GM18858 (cell line): ENCODE data around the gene CRTAP.
A peak's percentile ranks its signal among the peaks of the same experiment; 100 is the strongest.
"Not testable (repeated sequence)": the region's sequence is repeated elsewhere in the genome, so short reads cannot be mapped to it uniquely, and the experiment has no call there.

Source experiments
- ATAC-seq: cut with Tn5 transposase; IDR thresholded peaks from one replicate; pipeline ENCODE4 v1.9.1; 2021; ENCODE audit not compliant: unreplicated experiment

CRTAP gene

GRCh38 chr3:33099109-33099645 is 14.6 kb upstream of the CRTAP start:
- no peak for ATAC-seq

DNA sequence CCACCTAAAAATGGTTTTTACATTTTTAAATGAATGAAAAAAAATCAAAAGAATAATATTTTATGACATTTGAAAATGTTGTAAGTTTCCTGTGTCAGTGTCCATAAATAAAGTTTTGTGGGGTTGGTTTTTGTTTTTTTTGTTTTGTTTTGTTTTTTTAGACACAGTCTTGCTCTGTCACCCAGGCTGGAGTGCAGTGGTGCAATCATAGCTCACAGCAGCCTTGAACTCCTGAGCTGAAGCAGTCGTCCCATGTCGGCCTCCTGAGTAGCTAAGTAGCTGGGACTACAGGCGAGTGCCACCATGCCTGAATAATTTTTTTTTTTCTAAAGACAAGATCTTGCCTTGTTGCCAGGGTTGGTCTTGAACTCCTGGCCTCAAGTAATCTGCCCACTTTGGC is 14.1 kb upstream of the CRTAP start:
- ATAC-seq = no peak

- no peak for ATAC-seq
Measured at GRCh38 chr3:33100229-33100628, 13.6 kb upstream of the CRTAP start.

DNA sequence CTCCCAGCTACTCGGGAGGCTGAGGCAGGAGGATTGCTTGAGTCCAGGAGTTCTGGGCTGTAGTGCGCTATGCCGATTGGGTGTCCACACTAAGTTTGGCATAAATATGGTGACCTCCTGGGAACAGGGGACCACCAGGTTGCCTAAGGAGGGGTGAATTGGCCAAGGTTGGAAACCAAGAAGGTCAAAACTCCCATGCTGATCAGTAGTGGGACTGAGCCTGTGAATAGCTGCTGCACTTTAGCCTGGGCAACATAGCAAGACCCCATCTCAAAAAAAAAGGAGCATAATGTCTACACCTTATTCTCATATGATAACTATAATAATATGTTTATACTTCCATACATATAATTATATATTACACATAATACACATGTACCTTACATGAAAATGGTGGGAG is 10.8 kb upstream of the CRTAP start:
- ATAC-seq = no peak

DNA sequence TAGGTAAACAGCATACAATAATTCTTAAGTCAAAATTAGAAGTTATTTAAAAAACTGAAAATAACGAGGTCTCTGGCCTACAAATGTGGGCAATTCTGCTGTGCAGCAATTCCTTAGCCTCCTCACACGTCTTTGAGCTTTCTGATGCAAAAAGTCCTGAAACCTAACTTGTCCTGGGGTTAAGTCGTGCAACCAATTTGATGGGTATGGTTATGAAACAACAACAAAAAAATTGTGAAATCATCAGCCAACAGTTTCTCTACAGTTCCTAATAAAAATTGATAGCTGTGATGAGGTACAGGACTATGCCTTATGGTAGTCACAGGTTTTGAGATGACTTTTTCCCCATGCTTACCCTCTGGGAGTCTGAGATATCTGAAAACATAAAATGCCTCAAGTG is 10.3 kb upstream of the CRTAP start:
- no peak for ATAC-seq

DNA sequence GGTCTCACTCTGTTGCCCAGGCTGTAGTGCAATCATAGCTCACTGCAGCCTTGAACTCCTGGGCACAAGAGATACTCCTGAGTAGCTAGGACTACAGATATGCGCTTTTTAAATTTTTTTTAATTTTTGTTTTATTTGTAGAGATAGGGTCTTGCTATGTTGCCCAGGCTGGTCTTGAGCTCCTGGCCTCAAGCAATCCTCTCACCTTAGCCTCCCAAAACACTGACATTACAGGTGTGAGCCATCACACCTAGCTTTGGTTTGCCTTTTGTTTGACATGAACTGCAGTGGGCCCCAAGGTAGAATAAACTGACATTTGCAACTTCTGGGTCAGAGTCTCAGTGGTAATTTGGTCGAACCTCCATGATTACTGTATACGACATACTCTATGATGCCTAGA is 9.0 kb upstream of the CRTAP start:
- ATAC-seq = no peak

DNA sequence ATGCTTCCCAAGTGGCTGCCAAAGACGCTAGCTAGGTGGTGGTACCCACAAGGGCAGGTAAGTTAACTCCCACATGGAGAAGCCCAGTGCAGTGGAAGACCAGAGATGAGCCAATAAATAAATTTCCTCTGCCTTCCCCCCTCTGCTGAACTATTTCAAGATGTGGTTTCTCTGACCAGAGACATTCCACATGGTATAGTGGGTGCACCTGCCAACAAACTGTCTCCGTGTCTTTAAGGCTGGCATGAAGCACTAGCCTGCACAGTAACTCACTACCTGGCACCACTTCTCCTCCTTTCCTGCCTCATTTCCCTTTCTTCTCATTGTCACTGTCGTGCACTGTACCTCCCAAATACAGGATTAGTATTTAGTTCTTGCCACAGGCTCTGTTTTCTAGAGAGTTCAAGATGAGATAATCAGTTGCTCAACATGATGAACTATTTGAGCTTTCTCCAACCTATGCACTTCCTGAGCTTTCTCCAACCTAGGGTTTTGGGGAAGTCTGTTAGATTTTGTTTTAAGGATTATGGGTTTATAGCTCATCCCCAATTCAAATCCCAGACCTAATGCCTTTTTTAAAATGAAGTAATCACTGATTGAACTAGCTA is 8.4 kb upstream of the CRTAP start:
- ATAC-seq = no peak

GRCh38 chr3:33106854-33107253 is 7.0 kb upstream of the CRTAP start:
- not testable (repeated sequence) for ATAC-seq

DNA sequence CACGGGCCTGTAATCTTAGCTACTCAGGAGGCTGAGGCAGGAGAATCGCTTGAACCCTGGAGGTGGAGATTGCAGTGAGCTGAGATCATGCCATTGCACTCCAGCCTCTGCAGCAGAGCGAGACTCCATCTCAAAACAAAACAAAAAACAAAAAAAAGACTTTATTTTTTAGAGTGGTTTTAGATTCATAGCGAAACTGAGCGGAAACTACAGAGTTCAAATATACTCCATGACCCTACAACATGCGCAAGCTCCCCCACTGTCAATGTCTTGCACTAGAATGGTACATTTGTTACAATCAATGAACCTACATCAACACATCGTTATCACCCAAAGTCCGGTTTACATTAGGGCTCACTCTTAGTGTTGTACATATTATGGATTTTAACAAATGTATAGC is 2.2 kb upstream of the CRTAP start:
- ATAC-seq = peak; percentile 52

- no peak for ATAC-seq
Measured at GRCh38 chr3:33114622-33115023, 809 bp downstream of the CRTAP start.

DNA sequence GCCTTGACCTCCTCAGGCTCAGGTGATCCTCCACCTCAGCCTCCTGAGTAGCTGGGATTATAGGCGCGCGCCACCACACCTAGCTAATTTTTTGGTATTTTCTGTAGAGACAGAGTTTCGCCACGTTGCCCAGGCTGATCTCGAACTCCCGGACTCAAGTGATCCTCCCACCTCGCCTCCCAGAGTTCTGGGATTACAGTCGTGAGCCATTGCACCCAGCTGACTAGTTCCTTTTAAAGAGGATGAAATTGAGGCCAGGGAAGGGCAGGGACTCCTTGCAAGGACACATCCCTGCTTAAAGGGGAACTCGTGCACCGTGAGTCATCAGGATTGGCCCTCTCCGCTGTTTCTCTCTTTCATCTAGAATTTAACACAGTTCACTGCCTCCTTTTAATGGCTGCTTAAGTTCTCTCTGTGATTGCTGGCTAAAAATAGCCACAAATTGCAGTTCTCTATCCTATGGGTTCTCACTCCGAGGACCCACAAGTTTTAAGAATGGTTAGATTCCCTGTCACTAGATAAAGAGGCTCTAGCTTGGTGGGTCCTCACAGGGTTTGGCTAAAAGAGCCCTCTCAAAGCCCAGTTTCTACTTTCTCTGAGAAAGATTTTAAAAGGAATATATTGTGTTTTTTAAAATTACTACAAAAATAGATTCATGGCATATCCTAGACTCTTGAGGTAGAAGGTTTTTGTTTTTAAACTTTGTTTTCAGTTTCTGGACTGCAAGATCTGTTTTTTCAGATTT is 1.4 kb downstream of the CRTAP start:
- ATAC-seq = no peak

DNA sequence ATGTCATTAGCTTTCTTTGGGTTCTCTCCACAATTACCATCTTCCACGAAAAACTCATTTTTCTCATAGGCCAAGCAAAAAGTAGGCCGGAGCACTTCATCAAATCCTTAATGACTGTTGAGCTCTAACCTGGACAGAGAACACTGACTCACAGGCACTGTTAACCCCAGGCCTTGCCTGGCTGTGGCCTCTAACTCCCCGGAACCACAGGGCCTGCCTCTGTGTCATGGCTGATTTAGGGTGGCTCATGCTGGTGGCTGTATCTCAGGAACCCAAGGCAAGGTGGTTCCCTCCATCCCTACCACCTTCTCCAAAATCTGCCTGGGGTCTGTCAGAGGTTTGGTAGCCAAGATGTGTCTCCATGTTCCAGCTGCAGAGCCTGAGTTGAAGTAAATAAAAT is 3.6 kb downstream of the CRTAP start:
- no peak for ATAC-seq

GRCh38 chr3:33119891-33120290 is 6.1 kb downstream of the CRTAP start:
- no peak for ATAC-seq

DNA sequence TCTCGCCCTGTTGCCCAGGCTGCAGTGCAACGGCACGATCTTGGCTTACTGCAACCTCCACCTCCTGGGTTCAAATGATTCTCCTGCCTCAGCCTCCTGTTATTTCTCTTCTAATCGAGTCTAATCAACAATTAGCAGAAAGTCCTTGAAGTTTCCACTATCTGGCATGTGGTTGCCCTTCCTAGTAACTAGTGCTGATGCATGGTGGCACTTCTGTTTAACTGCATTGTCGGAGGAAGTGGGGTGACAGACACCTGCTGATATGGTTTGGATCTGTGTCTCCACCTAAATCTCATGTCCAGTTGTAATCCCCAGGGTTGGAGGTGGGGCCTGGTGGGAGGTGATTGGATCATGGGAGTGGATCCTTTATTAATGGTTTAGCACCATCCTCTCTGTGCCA is 9.2 kb downstream of the CRTAP start:
- ATAC-seq = no peak

DNA sequence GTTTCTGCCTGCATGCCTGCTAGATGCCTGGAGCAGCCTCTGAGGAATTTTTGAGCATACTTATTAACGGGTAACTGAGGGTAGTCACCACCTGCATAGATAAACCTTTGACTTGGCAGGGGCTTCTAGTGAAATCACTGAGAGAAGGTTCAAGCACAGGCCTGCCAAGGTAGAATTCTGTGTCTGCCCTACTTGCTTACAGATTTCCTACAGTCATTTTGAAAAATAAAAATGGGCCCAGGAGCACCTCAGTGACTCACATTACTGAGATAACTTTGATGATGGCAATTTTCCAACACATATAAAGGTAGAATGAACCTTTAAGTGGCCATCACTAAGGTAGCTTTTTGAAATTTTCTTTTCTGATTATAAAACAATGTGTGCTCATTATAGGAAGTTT is 10.8 kb downstream of the CRTAP start:
- ATAC-seq = no peak

DNA sequence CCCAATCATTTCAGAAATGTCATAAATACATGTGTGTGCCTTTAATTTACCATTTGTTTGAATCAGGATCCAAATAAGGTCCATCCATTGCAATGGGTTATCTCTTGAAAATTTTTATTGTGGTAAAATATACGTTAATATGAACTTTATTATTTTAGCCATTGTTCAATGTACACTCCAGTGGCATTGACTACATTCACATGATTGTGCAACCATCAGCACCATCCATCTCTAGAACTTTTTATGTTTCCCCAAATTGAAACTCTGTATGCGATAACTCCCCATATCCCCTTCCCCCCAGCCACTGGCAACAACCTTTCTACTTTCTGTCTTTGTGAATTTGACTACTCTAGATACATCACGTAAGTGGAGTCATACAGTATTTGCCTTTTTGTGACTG is 12.0 kb downstream of the CRTAP start:
- ATAC-seq = no peak

DNA sequence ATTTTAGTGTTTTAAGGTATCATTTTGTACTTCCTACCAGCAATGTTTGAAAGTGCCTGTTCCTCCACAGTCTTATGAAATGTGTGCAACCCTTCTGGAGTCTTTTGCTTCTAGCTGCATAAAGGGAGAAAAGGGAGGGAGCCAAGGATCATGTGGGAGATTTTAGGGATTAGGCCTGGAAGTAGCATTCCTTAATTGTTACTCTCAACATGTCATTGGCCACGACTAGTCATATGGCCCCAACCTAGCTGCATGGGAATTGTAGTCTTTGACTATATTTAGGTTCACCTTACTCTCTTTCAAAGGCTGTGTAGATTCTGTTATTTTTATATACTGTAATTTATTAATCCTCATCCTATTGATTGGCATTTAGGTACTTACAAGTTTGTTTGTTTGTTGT is 14.9 kb downstream of the CRTAP start:
- no peak for ATAC-seq

DNA sequence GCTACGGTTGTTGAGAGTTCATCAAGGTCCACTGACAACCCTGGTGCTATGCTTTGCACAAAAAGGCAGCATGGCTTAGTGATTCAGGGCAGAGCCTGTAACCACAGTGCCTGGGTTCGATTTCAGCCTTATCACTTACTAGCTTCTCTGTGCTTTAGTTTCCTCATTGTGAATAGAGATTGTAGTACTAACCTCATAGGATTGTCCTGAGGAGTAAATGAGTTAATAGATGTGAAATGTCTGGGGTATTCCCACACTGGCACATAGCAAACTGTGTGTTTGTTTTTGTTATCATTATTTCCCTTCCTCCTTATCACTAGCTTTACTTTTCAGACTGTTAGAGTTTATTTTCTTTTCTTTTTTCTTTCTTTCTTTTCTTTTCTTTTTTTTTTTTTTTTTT is 16.3 kb downstream of the CRTAP start:
- no peak for ATAC-seq

DNA sequence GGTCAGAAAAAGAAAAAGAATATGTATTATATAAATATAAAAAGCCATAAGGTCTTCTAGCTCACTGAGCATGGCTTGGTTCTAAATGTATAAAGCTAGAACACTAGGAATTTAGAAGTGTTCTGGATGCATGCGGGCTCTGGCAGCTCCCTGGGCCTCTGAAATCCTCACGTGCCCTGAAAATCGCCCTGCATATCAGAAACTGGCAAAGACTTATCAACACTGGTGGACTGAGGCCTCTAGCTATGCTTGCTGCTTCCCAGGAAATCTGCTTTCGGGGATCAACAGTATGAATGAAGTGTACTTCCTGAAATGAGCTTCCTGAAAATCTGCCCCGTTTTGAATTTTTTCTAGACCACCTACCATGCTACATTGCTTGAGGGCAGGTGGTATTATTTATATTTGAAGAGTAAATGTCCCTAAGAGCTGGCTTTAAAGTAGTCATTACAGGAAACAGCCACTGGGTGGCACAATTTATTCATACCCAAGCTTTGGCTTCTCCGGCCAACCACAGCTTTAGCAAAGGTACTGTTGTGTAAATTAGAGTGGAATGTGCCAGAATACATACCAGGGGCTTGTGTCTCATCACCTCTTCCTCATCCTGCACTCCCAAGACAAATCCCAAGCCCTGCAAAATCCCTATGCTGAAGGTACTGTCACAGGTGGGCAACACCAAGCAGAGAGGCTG is 17.7 kb downstream of the CRTAP start:
- ATAC-seq = peak; percentile 69

DNA sequence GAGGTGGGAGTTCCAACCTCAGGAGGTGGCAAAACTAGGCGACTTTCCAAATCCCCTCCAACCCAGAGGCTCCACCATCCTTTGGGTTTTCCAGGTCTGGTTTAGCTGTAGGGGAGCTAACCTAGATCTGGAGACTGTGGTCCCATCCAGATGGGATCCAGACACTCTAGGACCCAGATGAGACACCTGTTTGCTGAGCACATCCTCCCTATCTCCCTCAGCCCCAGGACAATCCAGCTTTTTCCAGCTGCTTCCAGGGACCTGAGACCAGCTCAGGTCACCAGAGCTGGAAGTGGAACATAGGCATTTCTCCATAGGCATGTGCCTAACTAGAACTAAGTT is 18.2 kb downstream of the CRTAP start:
- ATAC-seq = no peak

GRCh38 chr3:33134026-33134625 is 20.3 kb downstream of the CRTAP start:
- peak; percentile 33 for ATAC-seq

- no peak for ATAC-seq
Measured at GRCh38 chr3:33137691-33138090, 23.9 kb downstream of the CRTAP start.
